Bronchial epithelial cell (primary cell): ENCODE results near the gene SLC6A18. TPM values are rescaled to one million over a fixed set of nuclear protein-coding genes. Genes with fewer than 3 reads are reported as not detected.

ENCODE experiments used
- DNase-seq: peaks from one replicate; pipeline ENCODE4 v3.0.0-alpha.2; 2010; ENCODE audit warnings: low read depth
- FAIRE-seq: peaks from 2 replicates; lab custom pipeline; 2011; peaks lifted over from hg19 to GRCh38; lab: Jason Lieb, UNC
- H3K27me3 ChIP-seq: 2 replicates; pipeline ENCODE4 v1.5.1; 2011; ENCODE audit warnings: low read length; ENCODE audit not compliant: control insufficient read depth, insufficient read depth
- H3K36me3 ChIP-seq: 2 replicates; pipeline ENCODE4 v1.5.1; 2011; ENCODE audit warnings: low read length; ENCODE audit not compliant: control insufficient read depth, insufficient read depth
- H3K4me3 ChIP-seq: 2 replicates; pipeline ENCODE4 v1.5.1; 2011; ENCODE audit warnings: mild to moderate bottlenecking, low read depth, low read length, control low read depth
- CTCF ChIP-seq: IDR thresholded peaks from 2 replicates; pipeline ENCODE4 v1.5.1; 2011; ENCODE audit warnings: mild to moderate bottlenecking, moderate library complexity, low read length, control low read depth, inconsistent platforms; ENCODE audit not compliant: insufficient read depth, severe bottlenecking
- total RNA-seq: library from RNA; depleted of rRNA; stranded (reverse); fragments of >200 nt; gene quantifications from 2 replicates; pipeline ENCODE4 v1.2.1, GENCODE V29; 2014

The SLC6A18 gene
- total RNA-seq, 1 donor from 2014 or later, result not detected

- Histone ChIP-seq H3K27me3 (no peaks in the 10 kb centered on the region), H3K4me3 (no peak overlapping the region), H3K36me3 (no peaks in the 10 kb centered on the region)
- FAIRE-seq, result no peak
- TF ChIP-seq CTCF, result no peak
- DNase-seq, result no peak
Measured at GRCh38 chr5:1203311-1203967, 21.7 kb upstream of the SLC6A18 start.

- FAIRE-seq (no peak), DNase-seq (no peak)
- Histone ChIP-seq H3K36me3 (no peaks in the 10 kb centered on the region), H3K27me3 (no peaks in the 10 kb centered on the region), H3K4me3 (no peak overlapping the region)
- TF ChIP-seq CTCF, result no peak
Measured at GRCh38 chr5:1203968-1204692, 21.1 kb upstream of the SLC6A18 start.

- DNase-seq (peak; percentile 14), FAIRE-seq (no peak)
- no peak overlapping the region for H3K4me3 ChIP-seq
- TF ChIP-seq CTCF, result peak; percentile 12
- H3K36me3 ChIP-seq, result no peaks in the 10 kb centered on the region
- no peaks in the 10 kb centered on the region for H3K27me3 ChIP-seq
Measured at GRCh38 chr5:1204693-1205242, 20.4 kb upstream of the SLC6A18 start.

- no peak for FAIRE-seq
- no peak overlapping the region for H3K4me3 ChIP-seq
- H3K36me3 ChIP-seq, result no peaks in the 10 kb centered on the region
- H3K27me3 ChIP-seq, result peaks cover 1% of the 10 kb centered on the region
- TF ChIP-seq CTCF, result no peak
- no peak for DNase-seq
Measured at GRCh38 chr5:1205255-1206180, 19.7 kb upstream of the SLC6A18 start.

- Histone ChIP-seq H3K4me3 (no peak overlapping the region), H3K36me3 (no peaks in the 10 kb centered on the region), H3K27me3 (peaks cover 1% of the 10 kb centered on the region)
- no peak for FAIRE-seq
- no peak for DNase-seq
- no peak for TF ChIP-seq CTCF
Measured at GRCh38 chr5:1206521-1207412, 18.4 kb upstream of the SLC6A18 start.
